GDM1 (cell line): ENCODE measurements around the gene ACBD4.
A peak's percentile ranks its signal among the peaks of the same experiment; 100 is the strongest.

ENCODE experiments used
- DNase-seq: peaks from one replicate; lab custom pipeline; 2025; lab: John Stamatoyannopoulos, UW

The ACBD4 gene

GRCh38 chr17:45136846-45137560, 1.5 kb downstream of the ACBD4 start:
- no peak for DNase-seq

- DNase-seq = no peak
Observed at GRCh38 chr17:45137561-45138305, 2.2 kb downstream of the ACBD4 start.

DNA sequence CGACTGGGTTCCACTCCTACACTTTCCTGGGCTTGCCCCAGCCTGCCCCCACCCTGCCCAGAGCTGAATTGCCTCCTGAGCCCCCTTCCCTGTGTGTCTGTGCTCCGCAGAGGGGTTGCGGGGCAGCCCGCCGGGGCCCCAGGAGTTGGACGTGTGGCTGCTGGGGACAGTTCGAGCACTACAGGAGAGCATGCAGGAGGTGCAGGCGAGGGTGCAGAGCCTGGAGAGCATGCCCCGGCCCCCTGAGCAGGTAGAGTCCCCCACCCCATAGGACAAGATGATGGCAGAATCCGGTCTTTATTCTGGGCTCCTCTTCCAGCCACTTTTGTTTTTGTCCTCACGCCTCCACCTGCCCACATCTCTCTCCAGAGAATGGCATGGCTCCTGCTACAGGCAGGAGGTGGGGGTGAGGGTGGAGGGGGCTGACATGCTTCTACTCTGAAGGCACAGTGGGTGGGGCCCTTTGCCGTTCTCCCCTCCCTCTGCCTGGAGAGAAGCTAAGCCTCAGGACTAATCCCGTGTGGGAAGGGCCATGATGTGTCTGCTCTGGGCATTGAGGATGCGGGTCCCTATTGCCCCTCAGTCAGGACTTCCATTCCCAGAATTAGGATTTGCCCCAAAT, 3.5 kb downstream of the ACBD4 start:
- no peak for DNase-seq

DNA sequence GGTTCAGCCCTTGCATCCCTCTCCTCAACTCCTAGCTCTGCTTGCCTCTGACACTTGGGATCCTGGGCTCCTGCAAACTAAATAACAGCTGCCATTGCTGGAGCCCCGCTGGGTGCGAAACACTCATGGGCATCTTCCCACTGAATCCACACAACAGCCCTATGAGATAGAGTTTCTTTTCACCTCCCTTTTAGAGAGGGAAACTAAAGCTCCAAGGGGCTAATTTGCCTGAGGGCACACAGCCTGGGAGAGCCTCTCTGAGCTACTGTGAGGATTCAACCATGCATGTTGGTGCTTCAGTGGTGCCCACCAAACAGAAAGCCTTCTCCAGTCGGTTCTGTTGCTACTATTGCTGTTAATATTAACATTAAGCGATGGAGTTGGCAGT, 4.0 kb downstream of the ACBD4 start:
- DNase-seq = no peak

GRCh38 chr17:45143094-45143670, 7.7 kb downstream of the ACBD4 start:
- no peak for DNase-seq

DNA sequence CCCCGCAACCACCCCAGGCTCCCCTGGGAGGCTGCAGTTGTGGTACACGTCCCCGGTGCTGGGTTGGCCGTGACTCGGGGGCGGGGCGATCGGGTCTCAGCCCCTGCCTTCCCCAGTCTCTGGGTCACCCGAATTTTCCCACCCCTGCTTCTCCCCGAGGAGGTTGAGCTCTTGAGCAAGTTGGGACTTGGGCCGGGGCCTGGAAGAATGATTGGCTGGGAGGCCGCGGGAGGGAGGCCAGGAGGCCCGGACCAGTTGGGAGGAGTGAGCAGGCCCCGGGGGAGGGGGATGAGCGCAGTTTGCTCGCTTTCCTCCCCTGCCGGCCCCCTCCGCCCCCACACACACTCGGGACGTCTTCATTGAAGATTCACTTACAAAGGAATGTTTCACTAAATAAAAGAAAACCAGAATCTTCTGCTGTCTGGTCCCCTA, 8.3 kb downstream of the ACBD4 start:
- no peak for DNase-seq

GRCh38 chr17:45144199-45145034, 8.9 kb downstream of the ACBD4 start:
- no peak for DNase-seq

- DNase-seq = no peak
Observed at GRCh38 chr17:45145035-45145389, 9.5 kb downstream of the ACBD4 start.

DNA sequence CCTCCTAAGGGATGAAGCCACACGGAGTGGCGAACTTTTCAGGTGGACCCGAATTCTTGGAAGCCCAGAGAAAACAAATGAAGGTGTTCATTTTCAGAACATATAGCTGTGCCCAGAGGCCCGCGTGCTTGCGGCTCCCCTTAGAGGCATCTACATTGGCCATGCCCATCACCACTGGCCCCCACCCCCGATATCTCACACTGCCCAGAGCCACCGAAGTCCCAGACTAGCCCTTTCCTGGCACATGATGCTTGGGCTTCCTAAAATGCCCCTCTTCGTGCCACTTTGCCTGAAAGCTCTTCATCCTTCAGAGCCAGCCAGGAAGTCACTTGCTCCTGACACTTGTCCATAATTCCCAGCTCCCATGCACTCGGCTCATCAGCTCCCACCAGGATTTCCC, 10.7 kb downstream of the ACBD4 start:
- DNase-seq = no peak

- DNase-seq = no peak
Observed at GRCh38 chr17:45146592-45146889, 11.1 kb downstream of the ACBD4 start.

DNA sequence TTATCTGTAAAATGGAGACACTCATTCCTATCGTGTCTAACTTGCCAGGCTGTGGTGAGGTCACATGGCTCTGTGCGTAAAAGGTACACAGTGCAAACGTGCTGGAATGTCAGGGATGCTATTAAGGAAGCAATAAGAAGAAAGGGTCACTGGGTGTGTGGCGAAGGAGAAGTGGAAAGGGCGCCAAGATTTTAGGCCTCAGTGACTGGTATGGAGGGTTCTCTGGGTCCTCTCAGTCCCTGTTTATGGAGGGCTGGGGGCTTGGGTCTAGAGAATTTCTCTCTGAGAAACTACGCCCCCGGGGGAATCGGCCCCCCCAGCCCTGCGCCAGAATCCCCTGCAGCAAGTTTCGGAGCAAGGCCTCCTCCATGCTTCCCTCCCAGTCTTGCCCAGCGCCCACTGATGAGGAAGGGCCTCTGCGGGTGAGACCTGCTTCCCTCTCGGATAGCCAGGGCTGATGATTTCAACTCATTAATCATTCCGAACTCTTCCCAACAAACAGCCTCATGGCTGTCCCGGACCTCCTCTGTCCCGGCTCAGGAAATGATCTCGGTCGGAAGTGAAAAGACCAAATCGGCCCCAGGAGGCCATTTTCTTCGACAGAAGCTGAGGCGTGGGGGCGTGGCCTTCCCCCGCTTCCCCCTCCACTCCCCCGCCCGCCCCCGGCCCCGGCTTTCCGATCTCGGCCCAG, 11.5 kb downstream of the ACBD4 start:
- peak; percentile 83 for DNase-seq

- peak; percentile 84 for DNase-seq
Observed at GRCh38 chr17:45147581-45148182, 12.2 kb downstream of the ACBD4 start.

GRCh38 chr17:45148183-45149036, 12.9 kb downstream of the ACBD4 start, which contains the start of gene HEXIM1:
TSS of gene HEXIM1 (plus strand) at chr17:45148475. CDS start at chr17:45149191, 716 bp downstream.
- DNase-seq = peak; percentile 99

DNA sequence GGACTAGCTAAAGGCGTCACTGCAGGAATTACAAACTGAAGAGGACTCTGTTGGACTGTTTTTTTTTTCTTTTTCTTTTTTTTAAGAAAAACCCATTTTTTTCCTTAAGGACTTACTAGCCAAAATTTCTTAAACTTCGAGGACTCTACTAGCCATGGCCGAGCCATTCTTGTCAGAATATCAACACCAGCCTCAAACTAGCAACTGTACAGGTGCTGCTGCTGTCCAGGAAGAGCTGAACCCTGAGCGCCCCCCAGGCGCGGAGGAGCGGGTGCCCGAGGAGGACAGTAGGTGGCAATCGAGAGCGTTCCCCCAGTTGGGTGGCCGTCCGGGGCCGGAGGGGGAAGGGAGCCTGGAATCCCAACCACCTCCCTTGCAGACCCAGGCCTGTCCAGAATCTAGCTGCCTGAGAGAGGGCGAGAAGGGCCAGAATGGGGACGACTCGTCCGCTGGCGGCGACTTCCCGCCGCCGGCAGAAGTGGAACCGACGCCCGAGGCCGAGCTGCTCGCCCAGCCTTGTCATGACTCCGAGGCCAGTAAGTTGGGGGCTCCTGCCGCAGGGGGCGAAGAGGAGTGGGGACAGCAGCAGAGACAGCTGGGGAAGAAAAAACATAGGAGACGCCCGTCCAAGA, 13.7 kb downstream of the ACBD4 start:
- DNase-seq = peak; percentile 66

DNA sequence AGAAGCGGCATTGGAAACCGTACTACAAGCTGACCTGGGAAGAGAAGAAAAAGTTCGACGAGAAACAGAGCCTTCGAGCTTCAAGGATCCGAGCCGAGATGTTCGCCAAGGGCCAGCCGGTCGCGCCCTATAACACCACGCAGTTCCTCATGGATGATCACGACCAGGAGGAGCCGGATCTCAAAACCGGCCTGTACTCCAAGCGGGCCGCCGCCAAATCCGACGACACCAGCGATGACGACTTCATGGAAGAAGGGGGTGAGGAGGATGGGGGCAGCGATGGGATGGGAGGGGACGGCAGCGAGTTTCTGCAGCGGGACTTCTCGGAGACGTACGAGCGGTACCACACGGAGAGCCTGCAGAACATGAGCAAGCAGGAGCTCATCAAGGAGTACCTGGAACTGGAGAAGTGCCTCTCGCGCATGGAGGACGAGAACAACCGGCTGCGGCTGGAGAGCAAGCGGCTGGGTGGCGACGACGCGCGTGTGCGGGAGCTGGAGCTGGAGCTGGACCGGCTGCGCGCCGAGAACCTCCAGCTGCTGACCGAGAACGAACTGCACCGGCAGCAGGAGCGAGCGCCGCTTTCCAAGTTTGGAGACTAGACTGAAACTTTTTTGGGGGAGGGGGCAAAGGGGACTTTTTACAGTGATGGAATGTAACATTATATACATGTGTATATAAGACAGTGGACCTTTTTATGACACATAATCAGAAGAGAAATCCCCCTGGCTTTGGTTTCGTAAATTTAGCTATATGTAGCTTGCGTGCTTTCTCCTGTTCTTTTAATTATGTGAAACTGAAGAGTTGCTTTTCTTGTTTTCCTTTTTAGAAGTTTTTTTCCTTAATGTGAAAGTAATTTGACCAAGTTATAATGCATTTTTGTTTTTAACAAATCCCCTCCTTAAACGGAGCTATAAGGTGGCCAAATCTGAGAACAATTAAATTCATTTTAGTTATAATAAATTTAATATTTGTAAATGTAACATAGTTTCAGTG, 14.5 kb downstream of the ACBD4 start:
- peak; percentile 58 for DNase-seq

DNA sequence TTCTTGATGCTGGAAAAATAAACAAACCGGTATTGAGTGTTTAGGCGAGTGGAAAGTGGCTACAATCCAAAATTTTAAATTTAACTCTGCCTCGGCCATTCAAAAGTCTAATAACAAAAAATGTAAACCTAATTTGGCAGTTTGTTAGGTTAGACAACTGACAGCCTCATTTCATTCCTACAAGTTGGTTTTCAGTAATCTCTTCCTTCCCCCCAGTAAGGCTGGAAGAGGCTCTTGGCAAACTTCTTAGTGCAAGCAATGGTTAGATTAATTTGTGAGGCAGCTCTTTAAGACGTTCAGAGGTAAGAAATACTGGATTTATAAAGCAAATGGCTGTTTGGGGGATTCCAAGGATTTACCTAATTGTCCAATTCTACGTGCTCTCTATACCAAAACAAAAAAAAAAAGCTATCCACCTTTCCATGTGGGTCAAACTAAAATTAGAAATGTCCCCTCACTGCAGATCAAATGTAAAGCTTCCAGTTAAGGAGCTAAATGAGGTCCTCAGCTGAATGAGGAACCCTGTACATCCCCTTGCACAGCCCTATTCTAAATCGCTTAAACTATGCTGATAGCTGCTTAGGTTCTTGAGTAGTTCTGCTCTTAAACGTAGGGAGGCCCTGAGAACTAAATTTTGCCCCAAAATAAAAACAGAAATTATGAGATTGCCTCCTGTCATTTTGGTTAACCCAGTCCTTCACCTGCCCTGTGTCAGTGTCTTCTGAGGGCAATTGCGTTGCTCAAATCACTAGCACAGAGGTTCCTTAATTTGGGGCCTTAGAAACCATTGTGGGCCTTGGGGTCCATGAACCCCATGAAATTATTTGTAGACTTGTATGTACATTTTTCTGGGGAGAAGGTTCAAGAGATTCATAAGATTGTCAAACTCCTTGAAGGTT, 15.7 kb downstream of the ACBD4 start:
- peak; percentile 13 for DNase-seq

GRCh38 chr17:45155029-45155428, 19.5 kb downstream of the ACBD4 start:
- DNase-seq = no peak
